CD4-positive, alpha-beta T cell (primary cell): ENCODE measurements around the gene RAB27A. TPM values are rescaled to one million over a fixed set of nuclear protein-coding genes. Genes with fewer than 3 reads are reported as not detected.

Source experiments
- ATAC-seq: fragments of 200-7000 bp; cut with Tn5 transposase; one replicate; pipeline ENCODE4 v1.10.0; 2022; ENCODE audit warnings: mild to moderate bottlenecking; ENCODE audit not compliant: poor library complexity
- CTCF ChIA-PET: fragments of 350-600 bp; sonication (Branson Sonifier 250); formaldehyde crosslinking; loops from one replicate; lab custom pipeline; 2021; ENCODE audit warnings: antibody characterized with exemption, inconsistent platforms; lab: Charles Lee
- POLR2A ChIA-PET: fragments of 350-600 bp; sonication (Branson Sonifier 250); formaldehyde crosslinking; loops from one replicate; lab custom pipeline; 2021; ENCODE audit warnings: antibody characterized with exemption, inconsistent platforms; lab: Charles Lee
- DNase-seq, 14 experiments: peaks; one replicate each; pipeline ENCODE4 v3.0.0-alpha.2; 2013 to 2020; ENCODE audit warnings: mixed read lengths in 2 of 14
- H3K27ac ChIP-seq, 2 donors: one replicate each; pipeline versions ENCODE4 v1.5.1 to v1.7.0; 2013; ENCODE audit warnings: low read length in 2 of 2, low read depth in 1 of 2, mild to moderate bottlenecking in 1 of 2
- H3K27me3 ChIP-seq, 2 experiments: 1 replicate in 1 of 2; 2 replicates in 1 of 2; pipeline versions ENCODE4 v1.6.1 to v1.7.0; 2013; ENCODE audit warnings: low read length in 2 of 2, control low read depth in 1 of 2, mild to moderate bottlenecking in 1 of 2, moderate library complexity in 1 of 2; ENCODE audit not compliant: insufficient read depth in 2 of 2, control insufficient read depth in 1 of 2
- H3K36me3 ChIP-seq: one replicate; pipeline ENCODE4 v1.6.1; 2013; ENCODE audit warnings: low read length, control low read depth; ENCODE audit not compliant: insufficient read depth
- H3K4me1 ChIP-seq: one replicate; pipeline ENCODE4 v1.6.1; 2013; ENCODE audit warnings: low read length, control low read depth; ENCODE audit not compliant: insufficient read depth
- H3K4me3 ChIP-seq: one replicate; pipeline ENCODE4 v1.5.1; 2013; ENCODE audit warnings: mild to moderate bottlenecking, low read length, moderate library complexity
- H3K9me3 ChIP-seq, 2 experiments: 1 replicate in 1 of 2; 2 replicates in 1 of 2; pipeline versions ENCODE4 v1.6.1 to v1.7.0; 2013; ENCODE audit warnings: low read length in 2 of 2, mild to moderate bottlenecking in 2 of 2, control low read depth in 1 of 2, moderate library complexity in 1 of 2; ENCODE audit not compliant: control insufficient read depth in 1 of 2, insufficient read depth in 1 of 2
- H3K27ac Mint-ChIP-seq: one replicate; pipeline ENCODE4 v1.8.0; 2020; ENCODE audit warnings: mixed read lengths
- H3K27me3 Mint-ChIP-seq: one replicate; pipeline ENCODE4 v1.8.0; 2021; ENCODE audit warnings: mixed read lengths
- H3K36me3 Mint-ChIP-seq: one replicate; pipeline ENCODE4 v1.8.0; 2021; ENCODE audit warnings: low read depth, mixed read lengths
- H3K4me1 Mint-ChIP-seq: one replicate; pipeline ENCODE4 v1.8.0; 2021; ENCODE audit warnings: low read depth, mixed read lengths
- H3K4me3 Mint-ChIP-seq: one replicate; pipeline ENCODE4 v1.8.0; 2020; ENCODE audit warnings: mild to moderate bottlenecking, mixed read lengths
- H3K9me3 Mint-ChIP-seq: one replicate; pipeline ENCODE4 v1.8.0; 2020; ENCODE audit warnings: mixed read lengths
- intact Hi-C, 2 experiments: fragments of 100-400 bp; cut with DNase I in 1 of 2; cut with micrococcal nuclease in 1 of 2; formaldehyde crosslinking; loops; one replicate each; pipeline versions ENCODE4 v1.15.1 to v1.9.0; 2023 to 2025; cut with DNase I, micrococcal nuclease
- total RNA-seq, 174 experiments: library from RNA in 2 of 174; stranded (reverse) in 2 of 174; gene quantifications; one replicate each; pipeline ENCODE4 v1.2.3 and lab custom pipeline; 2021 to 2026
- TF ChIP-seq, protein P1 (sequence below): fragments of 200-600 bp; IDR thresholded peaks from one replicate; pipeline ENCODE4 v1.8.0; 2022; ENCODE audit warnings: antibody characterized with exemption, mild to moderate bottlenecking

Gene RAB27A
- total RNA-seq, 2 experiments from 2014 or later: 9.0 TPM

GRCh38 chr15:55164284-55164683, 125.3 kb downstream of the RAB27A start:
- POLR2A ChIA-PET: no interaction called here

More at GRCh38 chr15:55164284-55164683, 125.3 kb downstream of the RAB27A start:
- no peaks in the 10 kb centered on the region for H3K36me3 ChIP-seq
- H3K4me1 ChIP-seq: no peaks in the 10 kb centered on the region
- H3K27ac Mint-ChIP-seq: no peak overlapping the region
- no peaks in the 10 kb centered on the region for H3K4me1 Mint-ChIP-seq
- intact Hi-C loops: no loop called here
- no peak overlapping the region for H3K27ac ChIP-seq
- ATAC-seq (no peak), DNase-seq (no peak)
- no peak overlapping the region for H3K4me3 ChIP-seq
- TF ChIP-seq, protein P1, sequence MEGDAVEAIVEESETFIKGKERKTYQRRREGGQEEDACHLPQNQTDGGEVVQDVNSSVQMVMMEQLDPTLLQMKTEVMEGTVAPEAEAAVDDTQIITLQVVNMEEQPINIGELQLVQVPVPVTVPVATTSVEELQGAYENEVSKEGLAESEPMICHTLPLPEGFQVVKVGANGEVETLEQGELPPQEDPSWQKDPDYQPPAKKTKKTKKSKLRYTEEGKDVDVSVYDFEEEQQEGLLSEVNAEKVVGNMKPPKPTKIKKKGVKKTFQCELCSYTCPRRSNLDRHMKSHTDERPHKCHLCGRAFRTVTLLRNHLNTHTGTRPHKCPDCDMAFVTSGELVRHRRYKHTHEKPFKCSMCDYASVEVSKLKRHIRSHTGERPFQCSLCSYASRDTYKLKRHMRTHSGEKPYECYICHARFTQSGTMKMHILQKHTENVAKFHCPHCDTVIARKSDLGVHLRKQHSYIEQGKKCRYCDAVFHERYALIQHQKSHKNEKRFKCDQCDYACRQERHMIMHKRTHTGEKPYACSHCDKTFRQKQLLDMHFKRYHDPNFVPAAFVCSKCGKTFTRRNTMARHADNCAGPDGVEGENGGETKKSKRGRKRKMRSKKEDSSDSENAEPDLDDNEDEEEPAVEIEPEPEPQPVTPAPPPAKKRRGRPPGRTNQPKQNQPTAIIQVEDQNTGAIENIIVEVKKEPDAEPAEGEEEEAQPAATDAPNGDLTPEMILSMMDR: no peak
- H3K9me3 Mint-ChIP-seq: no peaks in the 10 kb centered on the region
- no peak overlapping the region for H3K4me3 Mint-ChIP-seq
- CTCF ChIA-PET: no interaction called here
- H3K27me3 Mint-ChIP-seq: no peaks in the 10 kb centered on the region
- no peaks in the 10 kb centered on the region for H3K36me3 Mint-ChIP-seq
- H3K27me3 ChIP-seq: no peaks in the 10 kb centered on the region
- no peaks in the 10 kb centered on the region for H3K9me3 ChIP-seq

Other genes starting within 250 kb of the RAB27A start
- 100 to 1,000 TPM; 163 to 164 TPM for gene RSL24D1, start 92.9 kb downstream of the RAB27A start, total RNA-seq
- gene PIGBOS1, start 29.3 kb upstream of the RAB27A start, total RNA-seq: 10 to 100 TPM in 1 of 2 experiments, 1 to 10 TPM in 1; 6.2 to 10.1 TPM
- gene PIGB, start 29.4 kb upstream of the RAB27A start, total RNA-seq: 10 to 100 TPM; 21.5 to 21.6 TPM
- gene CCPG1, start 118.5 kb upstream of the RAB27A start, total RNA-seq: 10 to 100 TPM; 29.9 to 31.5 TPM
- gene PIERCE2, start 118.7 kb upstream of the RAB27A start, total RNA-seq: not detected
- under 1 TPM in 1 of 2 experiments, not detected in 1; 0.16 TPM for gene DNAAF4, start 218.4 kb upstream of the RAB27A start, total RNA-seq